ENCODE data around the gene ALPK3.
"Not testable (repeated sequence)": the region's sequence is repeated elsewhere in the genome, so short reads cannot be mapped to it uniquely, and the experiment has no call there.

ALPK3 gene

DNA sequence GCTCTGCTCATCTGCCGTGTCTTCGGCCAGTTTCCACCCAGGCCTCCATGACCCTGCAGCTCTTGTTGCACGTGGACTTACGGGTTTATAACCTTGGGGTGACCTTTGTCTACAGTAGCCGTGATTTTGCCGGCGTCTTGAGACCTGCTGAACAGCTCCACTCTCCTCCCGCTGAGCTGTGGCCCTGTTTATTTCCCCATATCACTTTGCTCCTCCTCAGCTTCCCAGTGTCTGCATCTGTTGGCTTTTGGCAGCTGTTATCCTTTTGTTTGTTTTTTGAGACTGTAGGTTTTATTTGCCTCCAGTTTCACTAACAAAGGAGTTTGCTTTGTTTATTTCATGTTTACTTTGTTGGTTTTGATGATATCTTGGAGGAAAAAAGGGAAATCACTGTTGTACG, 38.0 kb downstream of the ALPK3 start:
- DNase-seq = no peak

DNA sequence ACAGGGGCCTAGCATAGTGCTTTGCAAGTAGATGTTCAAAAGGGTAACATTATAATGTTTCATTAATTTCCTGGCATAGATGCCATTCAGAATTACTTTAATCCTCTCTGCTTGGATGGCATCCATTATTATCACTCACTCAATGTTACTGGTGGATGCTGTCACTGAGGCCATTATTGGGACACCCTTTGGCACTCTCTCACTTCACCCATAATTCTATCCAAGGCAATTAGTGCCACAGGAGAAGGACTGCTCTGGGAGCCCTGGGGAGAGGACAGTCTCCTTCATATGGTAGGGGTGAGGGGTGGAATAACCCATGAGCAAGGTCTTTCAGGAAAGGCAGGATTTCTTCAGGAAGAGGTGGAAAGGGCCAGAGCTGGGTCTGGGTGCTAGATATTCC, 38.6 kb downstream of the ALPK3 start:
- no peak for DNase-seq

DNA sequence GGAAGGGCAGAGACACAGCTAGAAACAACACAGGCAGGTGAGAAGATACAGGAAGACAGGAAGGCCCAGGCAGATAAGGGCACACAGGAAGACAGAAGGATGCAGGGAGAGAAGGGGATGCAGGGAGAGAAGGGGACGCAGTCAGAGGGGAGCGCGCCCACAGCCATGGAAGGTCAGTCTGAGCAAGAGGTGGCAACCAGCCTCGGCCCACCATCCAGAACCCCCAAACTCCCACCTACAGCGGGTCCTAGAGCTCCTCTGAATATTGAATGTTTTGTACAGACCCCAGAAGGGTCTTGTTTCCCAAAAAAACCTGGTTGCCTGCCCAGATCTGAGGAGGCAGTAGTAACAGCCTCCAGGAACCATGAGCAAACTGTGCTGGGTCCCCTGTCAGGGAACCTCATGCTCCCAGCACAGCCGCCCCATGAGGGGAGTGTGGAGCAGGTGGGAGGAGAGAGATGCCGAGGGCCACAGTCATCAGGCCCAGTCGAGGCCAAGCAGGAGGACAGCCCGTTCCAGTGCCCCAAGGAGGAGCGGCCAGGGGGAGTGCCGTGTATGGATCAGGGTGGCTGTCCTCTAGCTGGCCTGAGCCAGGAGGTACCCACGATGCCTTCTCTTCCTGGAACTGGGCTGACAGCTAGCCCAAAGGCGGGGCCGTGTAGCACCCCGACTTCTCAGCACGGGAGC, 39.7 kb downstream of the ALPK3 start:
- DNase-seq = no peak

DNA sequence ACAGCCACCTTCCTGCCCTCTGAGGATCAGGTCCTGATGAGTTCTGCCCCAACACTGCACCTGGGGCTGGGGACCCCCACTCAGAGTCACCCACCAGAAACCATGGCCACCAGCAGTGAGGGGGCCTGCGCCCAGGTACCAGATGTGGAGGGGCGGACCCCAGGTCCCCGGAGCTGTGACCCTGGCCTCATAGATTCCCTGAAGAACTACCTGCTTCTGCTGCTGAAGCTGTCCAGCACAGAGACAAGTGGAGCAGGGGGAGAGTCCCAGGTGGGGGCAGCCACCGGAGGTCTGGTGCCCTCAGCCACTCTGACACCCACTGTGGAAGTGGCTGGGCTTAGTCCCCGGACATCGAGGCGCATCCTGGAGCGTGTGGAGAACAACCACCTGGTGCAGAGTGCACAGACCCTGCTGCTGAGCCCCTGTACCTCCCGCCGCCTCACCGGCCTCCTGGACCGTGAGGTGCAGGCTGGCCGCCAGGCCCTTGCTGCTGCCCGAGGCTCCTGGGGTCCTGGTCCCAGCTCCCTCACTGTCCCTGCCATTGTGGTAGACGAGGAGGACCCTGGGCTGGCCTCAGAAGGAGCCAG, 40.4 kb downstream of the ALPK3 start:
- DNase-seq = no peak

DNA sequence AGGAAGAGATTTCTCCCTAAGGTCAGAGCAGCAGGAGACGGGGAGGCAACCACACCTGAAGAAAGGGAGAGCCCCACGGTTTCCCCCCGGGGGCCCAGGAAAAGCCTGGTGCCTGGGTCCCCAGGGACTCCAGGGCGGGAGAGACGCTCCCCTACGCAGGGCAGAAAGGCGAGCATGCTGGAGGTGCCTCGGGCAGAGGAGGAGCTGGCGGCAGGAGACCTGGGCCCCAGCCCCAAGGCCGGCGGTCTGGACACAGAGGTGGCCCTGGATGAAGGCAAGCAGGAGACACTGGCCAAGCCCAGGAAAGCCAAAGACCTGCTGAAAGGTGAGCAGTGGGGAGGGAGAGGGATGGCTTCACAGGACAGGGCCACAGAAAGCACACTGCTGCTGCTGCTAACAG, 41.1 kb downstream of the ALPK3 start:
- no peak for DNase-seq

DNA sequence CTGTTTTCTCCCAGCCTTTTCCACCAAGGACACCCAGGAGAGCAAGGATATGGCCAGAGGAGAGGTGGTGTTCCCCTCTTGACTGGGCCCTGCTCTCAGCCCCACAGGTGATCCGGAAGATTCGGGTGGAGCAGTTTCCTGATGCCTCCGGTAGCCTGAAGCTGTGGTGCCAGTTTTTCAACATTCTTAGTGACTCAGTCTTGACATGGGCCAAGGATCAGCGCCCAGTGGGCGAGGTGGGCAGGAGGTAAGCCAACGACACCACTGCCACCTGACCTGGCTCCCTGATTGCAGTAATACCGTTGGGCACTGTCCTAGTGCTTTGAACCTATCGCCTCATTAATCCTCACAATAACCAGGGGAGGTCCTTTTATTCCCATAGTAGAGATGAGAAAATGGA, 42.0 kb downstream of the ALPK3 start:
- no peak for DNase-seq

DNA sequence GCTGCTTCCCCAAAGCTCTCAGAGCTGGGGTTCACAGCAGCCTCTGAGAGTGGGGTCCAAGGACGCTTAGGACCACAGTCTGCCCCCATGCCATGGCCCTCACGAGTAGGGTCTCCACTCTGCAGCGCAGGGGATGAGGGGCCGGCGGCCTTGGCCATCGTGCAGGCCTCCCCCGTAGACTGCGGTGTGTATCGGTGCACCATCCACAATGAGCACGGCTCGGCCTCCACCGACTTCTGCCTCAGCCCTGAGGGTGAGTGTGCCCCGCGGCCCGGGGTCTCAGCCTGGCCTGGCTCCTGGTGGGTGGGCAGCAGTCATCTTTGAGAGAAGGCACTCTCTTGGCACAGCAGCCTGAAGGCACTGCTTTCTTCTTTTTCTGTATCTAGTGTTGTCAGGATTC, 42.5 kb downstream of the ALPK3 start:
- no peak for DNase-seq

DNA sequence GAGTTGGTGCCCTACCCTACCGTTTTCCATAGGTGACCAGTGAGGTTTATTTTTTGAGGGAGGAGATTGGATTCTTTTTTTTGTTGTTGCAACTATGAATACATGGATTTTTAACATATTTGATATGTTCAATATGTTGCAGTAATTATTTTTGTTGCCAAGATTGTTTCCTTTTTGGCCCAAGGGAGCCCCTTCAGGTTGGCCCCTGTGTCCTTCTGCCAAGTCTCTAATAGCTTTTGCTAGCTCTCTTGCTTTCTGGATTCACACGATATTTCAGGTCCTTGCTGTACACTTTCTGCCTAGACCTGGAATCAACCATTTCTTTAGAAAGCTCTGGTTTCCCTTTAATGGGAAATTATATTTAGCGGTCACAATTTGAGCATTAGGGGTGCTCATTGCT, 44.6 kb downstream of the ALPK3 start:
- no peak for DNase-seq

DNA sequence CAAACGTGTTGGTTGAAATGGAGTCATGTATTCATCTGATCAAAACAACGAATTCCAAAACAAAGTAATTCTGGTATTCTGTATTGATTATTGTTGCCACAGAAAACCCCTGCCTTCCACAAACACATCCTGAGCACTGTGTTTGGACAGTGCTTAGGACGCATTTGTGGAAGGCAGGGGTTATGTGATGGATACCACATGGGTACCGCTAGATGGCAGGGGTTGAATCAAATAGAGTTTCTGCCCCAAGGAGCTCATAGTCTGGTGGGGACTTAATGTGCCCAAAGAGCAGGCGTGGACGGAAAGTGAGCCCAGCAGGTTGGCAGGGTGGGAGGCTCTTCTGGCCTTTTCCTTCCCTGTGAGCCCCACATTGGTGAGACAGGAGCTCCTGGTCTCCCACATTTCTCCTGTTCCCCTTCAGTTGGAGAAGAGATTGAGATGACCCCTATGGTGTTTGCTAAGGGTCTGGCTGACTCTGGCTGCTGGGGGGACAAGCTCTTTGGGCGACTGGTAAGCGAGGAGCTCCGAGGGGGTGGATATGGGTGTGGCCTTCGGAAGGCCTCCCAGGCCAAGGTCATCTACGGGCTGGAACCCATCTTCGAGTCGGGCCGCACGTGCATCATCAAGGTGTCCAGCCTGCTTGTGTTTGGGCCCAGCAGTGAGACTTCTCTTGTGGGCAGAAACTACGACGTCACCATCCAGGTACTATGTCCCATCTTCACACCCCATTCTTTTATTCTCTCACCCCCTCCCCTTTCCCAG, 45.2 kb downstream of the ALPK3 start:
- DNase-seq = no peak

DNA sequence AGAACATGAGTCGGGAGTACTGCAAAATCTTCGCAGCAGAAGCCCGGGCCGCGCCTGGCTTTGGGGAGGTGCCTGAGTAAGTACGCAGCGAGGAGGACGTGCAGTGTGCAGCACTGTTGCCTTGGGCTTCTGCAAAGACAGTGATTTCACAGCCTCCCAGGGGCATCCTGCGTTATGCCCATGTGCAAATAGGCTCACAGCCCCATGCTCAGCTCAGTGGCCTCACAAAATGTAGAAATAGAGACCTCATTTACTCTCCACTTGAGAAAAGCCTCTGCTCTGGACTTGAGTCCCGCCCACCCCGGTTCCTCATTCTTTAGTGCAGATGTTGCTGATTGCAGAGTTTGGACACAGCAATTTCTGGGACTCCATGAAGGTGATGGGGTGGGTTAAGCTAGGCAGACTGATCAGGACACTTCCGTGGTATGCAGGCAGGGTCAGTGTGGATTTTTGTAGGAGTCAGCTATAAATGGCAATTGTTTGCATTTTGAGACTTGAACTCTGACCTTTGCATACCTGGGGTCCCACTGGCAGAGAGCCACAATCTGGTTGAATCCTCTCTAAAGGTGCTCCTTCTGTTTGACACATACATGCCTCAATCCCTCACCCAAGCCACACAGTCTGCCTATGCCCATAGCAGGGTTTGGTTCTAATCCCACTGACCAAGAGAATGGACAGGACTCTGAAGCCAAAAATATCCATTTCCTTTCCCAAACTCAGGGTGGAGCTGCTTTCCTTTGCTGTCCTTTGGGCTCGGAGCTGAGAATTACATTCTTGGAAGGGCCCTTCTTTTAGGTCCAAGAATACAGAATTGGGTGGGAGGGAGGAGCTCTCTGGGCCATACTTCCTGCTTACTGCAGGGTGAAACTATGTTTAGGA, 46.6 kb downstream of the ALPK3 start:
- DNase-seq = no peak

DNA sequence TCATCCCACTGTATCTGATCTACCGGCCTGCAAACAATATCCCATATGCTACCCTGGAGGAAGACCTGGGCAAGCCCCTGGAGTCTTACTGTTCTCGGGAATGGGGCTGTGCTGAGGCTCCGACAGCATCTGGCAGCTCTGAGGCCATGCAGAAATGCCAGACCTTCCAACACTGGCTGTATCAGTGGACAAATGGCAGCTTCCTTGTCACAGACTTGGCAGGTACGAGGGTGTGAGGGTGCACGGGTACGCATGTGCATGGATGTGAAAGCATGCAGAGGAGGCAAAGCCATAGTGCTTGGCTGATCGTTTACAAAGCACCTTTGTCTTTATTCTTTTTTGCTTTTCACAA, 47.3 kb downstream of the ALPK3 start:
- DNase-seq = no peak

DNA sequence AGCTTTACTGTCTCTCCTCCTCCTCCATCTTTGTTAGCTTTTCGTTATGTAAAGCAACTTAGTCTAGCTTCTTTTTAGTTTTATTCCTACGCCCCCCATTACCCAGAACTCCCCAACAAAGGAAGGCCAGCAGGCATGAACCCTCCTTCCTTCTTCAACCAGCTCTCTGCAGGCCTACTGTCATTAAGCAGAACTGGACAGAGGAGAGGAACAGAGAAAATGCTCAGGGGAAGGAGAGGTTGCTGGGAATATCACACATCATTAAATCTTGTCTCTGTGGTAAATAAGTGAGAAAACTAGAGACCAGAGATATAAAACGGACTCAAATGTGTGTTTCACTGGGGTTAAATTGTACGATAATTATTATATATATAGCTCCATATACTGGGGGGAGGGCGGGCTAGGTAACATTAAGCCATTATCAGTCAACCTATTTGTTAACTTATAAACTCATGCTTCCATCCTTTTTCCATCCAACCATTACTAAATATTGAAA, 48.0 kb downstream of the ALPK3 start:
- no peak for DNase-seq

DNA sequence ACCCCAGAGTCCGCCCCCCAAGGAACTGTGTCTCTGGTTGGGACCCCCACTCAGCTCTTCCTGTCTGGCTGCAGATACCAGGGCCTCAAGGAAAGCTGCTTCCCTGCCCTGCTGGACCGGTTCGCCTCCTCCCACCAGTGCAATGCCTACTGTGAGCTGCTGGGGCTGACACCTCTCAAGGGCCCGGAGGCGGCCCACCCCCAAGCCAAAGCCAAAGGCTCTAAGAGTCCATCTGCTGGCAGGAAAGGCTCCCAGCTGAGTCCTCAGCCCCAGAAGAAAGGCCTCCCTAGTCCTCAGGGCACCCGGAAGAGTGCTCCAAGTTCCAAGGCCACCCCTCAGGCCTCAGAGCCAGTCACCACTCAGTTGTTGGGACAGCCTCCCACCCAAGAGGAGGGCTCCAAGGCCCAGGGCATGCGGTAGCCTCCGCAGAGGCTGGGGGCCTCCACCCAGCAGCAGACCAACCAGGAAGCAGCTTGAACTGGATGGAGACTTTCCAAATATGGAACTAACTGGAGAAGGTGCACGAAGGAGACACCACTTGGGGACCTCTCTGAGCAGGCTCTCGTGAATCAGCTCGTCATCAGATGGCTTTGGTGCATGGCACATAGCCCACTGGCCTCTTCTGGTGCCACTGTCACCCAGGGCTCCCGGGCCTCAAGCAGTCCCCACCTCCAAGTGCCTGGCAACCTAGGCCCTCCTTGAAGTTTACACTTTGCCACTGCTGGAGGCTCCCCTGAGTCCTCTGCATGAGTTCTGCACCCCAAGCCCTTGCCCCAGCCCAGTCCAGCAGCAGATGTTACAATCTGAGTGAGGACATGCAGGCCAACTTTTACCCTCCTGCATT, 51.1 kb downstream of the ALPK3 start:
- DNase-seq = no peak

DNA sequence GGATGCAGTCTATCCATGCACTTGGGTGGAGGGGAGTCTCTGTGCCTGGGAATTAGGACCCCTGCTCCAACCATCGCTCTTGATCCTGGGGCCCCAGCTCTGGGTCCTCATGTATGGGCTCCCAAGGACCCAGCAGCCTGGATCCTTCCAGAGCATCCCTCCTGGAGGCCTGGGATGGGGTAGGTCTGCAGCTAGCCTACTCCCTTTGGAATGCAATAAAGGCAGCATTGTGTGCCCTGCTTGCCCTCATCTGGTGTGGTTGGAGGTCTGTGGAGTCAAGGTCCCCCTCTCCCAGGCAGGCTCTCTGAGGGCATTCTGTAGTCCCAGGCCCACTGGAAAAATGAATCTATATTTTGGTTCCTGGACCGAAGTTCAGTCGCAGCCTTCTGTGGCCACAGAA, 52.4 kb downstream of the ALPK3 start:
- DNase-seq = no peak

DNA sequence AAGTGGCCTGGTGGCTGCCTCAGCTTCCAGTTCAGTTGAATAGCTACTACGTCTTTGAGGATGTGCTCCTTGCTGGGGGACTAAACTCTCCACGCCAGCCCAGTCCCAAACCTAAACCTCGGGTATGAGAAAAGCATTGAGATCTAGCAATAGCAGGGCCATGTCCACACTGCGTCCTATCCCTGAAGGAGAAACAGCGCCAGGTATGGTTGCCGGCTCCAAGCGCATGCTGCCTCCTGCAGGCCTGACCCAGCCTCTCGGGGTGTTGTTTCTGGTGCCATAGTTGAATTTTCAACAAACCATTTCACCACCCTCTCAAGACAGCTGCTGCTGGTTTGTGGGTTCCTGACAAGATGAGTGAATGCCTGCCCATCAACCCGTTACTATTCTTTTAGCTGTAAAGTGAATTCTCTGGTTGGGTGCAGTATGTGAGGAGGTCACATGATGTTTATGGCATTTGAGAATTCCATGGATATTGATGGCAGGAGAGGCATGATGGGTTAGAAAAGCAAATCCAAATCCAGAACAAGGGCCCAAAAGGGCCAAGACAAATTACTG, 54.4 kb downstream of the ALPK3 start:
- DNase-seq = no peak

DNA sequence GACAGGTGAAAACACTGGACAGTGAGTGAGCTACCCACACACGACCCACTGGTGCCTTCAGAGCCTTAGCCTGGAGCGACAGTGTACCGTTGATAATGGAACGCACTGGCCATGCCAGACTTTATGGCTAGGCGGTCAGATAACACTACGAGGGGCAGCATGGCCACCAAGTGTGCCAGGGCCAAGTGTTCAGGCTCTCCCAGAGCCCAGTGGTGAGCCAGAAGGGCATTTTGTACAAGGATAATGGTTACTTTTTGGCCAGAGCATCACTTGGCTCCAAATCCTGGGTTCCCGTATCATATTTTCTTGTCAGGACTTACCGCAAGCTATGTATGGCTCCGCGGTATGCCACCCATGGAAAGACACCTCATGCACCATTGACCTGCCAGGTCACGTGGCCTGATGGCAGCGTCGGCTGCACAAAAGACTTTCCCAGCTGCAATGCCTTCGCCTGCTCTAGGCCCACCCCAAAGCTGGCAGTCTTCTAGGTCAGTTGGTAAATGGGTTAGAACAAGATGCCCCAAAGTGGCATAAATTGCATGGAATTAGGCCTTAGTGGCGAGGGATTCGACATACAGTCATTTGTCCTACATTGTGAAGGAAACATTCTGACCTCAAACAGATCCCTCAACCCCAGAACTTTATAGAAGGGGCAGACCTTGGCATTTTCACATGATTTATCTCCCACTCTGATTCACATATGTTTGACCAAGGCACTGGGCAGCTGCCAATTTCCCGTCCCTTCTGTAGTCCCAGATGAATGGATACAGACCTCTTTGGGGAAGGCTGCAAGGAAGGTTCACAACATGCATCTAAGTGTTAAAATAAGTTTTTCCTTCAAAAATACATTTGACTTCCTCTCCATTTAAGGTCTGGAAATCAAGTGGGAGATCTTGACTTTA, 55.1 kb downstream of the ALPK3 start:
- DNase-seq = no peak

DNA sequence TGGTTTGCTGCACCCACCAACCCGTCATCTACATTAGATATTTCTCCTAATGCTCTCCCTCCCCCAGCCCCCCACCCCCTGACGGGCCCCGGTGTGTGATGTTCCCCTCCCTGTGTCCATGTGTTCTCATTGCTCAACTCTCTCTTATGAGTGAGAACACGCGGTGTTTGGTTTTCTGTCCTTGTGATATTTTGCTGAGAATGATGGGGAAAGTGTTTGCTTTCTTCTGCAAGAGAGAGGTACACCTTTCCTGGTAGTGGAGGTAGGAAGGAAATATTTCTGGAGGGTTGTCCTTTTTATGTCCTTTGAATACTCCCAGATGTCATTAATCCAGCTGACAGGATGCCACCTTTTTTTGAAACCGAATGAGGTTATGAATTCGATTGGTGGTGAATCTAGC, 56.8 kb downstream of the ALPK3 start:
- DNase-seq = no peak

DNA sequence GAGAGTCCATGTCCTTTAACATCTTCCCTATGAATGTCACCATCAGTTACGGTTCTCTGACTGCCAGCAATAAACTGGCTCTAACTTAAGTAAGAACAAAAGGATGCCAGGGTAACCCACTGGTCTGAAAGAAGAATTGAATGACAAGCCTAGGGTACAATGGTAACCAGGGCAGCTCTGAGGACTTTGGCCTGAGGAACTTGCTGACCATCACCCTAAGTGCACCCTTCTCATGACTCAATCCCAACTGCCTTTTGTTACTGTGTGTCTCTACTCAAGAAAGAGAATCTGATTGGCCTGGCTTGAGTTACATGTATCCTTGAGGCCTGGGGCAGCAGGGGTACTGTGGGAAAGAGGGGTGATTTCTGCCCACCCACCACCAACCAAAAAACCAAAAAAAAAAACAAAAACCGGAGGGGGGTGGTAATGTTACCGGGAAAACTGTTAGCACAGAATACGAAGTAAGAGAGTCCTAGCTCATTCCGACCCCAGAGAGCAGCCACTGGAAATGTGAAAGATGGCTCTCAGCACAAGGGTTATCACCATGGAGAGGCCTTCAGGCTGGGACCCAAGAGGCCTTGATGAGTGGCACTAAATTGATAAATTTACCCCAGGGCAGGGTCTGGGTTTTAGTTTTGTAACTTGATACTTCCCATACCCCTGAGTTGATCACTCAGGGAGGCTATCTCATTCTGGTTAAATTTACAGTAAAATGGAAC, 58.0 kb downstream of the ALPK3 start:
- no peak for DNase-seq

DNA sequence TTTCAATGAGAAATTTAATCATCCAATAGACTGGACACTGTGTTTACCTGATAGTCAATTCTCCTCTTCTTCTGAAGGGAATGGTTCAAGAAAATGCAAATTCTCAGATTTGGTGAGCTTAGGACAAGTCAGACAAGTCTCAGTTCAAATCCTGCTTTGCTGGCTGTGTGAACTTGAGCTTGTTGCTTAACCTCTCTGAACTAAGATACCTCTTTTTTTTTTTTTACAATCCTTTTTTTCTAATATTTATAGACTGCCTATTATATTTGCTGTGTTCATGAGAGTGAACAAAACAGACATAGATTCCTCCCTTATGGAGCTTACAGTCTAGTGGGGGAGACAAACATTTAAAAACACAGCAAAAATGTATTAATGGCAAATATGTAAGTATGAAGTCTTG, 59.1 kb downstream of the ALPK3 start:
- no peak for DNase-seq

DNA sequence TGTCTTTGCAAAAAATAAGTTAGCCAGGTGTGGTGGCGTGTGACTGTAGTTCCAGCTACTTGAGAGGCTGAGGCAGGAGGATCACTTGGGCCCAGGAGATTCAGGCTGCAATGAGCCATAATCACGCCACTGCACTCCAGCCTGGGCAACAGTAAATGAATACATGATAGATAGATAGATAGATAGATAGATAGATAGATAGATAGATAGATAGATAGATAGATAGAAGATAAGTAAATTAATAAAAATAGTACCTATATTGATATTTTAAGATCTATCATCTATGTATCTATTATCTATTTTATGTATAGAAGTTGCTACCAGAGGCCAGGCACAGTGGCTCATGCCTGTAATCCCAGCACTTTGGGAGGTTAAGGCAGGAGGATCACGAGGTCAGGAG, 60.5 kb downstream of the ALPK3 start:
- not testable (repeated sequence) for DNase-seq
